HEK293T (cell line): Measurements from ENCODE around the gene CABP4.

ENCODE experiments used
- CTCF ChIA-PET: fragments of 350-600 bp; formaldehyde crosslinking; extraction: SDS; loops from one replicate; lab custom pipeline; 2021; ENCODE audit warnings: antibody characterized with exemption, inconsistent platforms; lab: Yijun Ruan, JAX
- POLR2A ChIA-PET: fragments of 350-600 bp; formaldehyde crosslinking; extraction: SDS; loops from one replicate; lab custom pipeline; 2020; ENCODE audit warnings: antibody characterized with exemption, inconsistent platforms; lab: Yijun Ruan, JAX
- DNase-seq: peaks from one replicate; pipeline ENCODE4 v3.0.0; 2012; ENCODE audit warnings: mixed read lengths; ENCODE audit errors: extremely low spot score
- ARNT ChIP-seq: fragments of 450-650 bp; IDR thresholded peaks from 2 replicates; pipeline ENCODE4 v1.6.1; 2017; ENCODE audit warnings: mild to moderate bottlenecking
- BHLHE40 ChIP-seq: fragments of 450-650 bp; IDR thresholded peaks from 2 replicates; pipeline ENCODE4 v1.6.1; 2016; ENCODE audit warnings: mild to moderate bottlenecking, moderate library complexity, borderline replicate concordance
- CTBP1 ChIP-seq: fragments of 450-650 bp; IDR thresholded peaks from 2 replicates; pipeline ENCODE4 v1.6.1; 2016; ENCODE audit warnings: borderline replicate concordance
- ELF4 ChIP-seq: fragments of 450-650 bp; IDR thresholded peaks from 2 replicates; pipeline ENCODE4 v1.6.1; 2017; ENCODE audit warnings: antibody characterized with exemption
- FOXA1 ChIP-seq: fragments of 450-650 bp; IDR thresholded peaks from 2 replicates; pipeline ENCODE4 v1.6.1; 2016; ENCODE audit warnings: mild to moderate bottlenecking
- FOXK2 ChIP-seq: fragments of 450-650 bp; IDR thresholded peaks from 2 replicates; pipeline ENCODE4 v1.6.1; 2016; ENCODE audit warnings: mild to moderate bottlenecking
- FOXM1 ChIP-seq: fragments of 450-650 bp; IDR thresholded peaks from 2 replicates; pipeline ENCODE4 v1.6.1; 2017; ENCODE audit warnings: mild to moderate bottlenecking, borderline replicate concordance
- HDGF ChIP-seq: fragments of 450-650 bp; IDR thresholded peaks from 2 replicates; pipeline ENCODE4 v1.6.1; 2017; ENCODE audit warnings: antibody characterized with exemption, borderline replicate concordance
- L3MBTL2 ChIP-seq: fragments of 450-650 bp; conservative IDR thresholded peaks from 2 replicates; pipeline ENCODE4 v1.6.1; 2016; ENCODE audit warnings: mild to moderate bottlenecking
- LEF1 ChIP-seq: fragments of 450-650 bp; IDR thresholded peaks from 2 replicates; pipeline ENCODE4 v1.6.1; 2017; ENCODE audit warnings: mild to moderate bottlenecking, borderline replicate concordance
- NFRKB ChIP-seq: fragments of 450-650 bp; IDR thresholded peaks from 2 replicates; pipeline ENCODE4 v1.6.1; 2016; ENCODE audit warnings: mild to moderate bottlenecking, moderate library complexity
- PKNOX1 ChIP-seq: fragments of 450-650 bp; IDR thresholded peaks from 2 replicates; pipeline ENCODE4 v1.6.1; 2016
- SP1 ChIP-seq: fragments of 450-650 bp; IDR thresholded peaks from 2 replicates; pipeline ENCODE4 v1.6.1; 2017
- SUZ12 ChIP-seq: fragments of 450-650 bp; IDR thresholded peaks from 2 replicates; pipeline ENCODE4 v1.6.1; 2016; ENCODE audit warnings: mild to moderate bottlenecking
- TARDBP ChIP-seq: fragments of 450-650 bp; IDR thresholded peaks from 2 replicates; pipeline ENCODE4 v1.6.1; 2016
- ZNF384 ChIP-seq: fragments of 450-650 bp; IDR thresholded peaks from 2 replicates; pipeline ENCODE4 v1.6.1; 2016

The CABP4 gene

GRCh38 chr11:67437082-67437808 lies 17.9 kb upstream of the CABP4 start, which contains the start of gene PTPRCAP:
Gene PTPRCAP, minus strand, starts transcription at chr11:67437682. Its CDS starts 63 bp downstream, at chr11:67437619.
- ChIA-PET POLR2A (interaction anchor here (1.4 to 4.0 kb wide), 2 partner anchors 31 to 36 kb away, joined by 5 to 14 read pairs; partner anchors contain the start of genes PPP1CA and TMEM134), CTCF (interaction anchor here (0.6 kb wide), 1 partner anchor 769 kb away, joined by 3 read pairs; no protein-coding TSS in a partner anchor)
- DNase-seq, result no peak
- TF ChIP-seq SUZ12, result no peak
- TF ChIP-seq BHLHE40, result no peak
- TF ChIP-seq ARNT, result no peak
- no peak for TF ChIP-seq HDGF
- TF ChIP-seq PKNOX1, result no peak
- TF ChIP-seq ELF4, result no peak
- no peak for TF ChIP-seq L3MBTL2
- TF ChIP-seq SP1, result no peak
- TF ChIP-seq FOXM1, result no peak
- no peak for TF ChIP-seq CTBP1
- TF ChIP-seq TARDBP, result no peak
- TF ChIP-seq ZNF384, result no peak
- TF ChIP-seq LEF1, result no peak

GRCh38 chr11:67437809-67438157 lies 17.4 kb upstream of the CABP4 start:
- CTCF ChIA-PET, result no interaction called here
- TF ChIP-seq NFRKB, result no peak
- TF ChIP-seq FOXK2, result no peak
- TF ChIP-seq BHLHE40, result no peak
- no peak for TF ChIP-seq TARDBP
- no peak for TF ChIP-seq L3MBTL2
- TF ChIP-seq PKNOX1, result no peak
- TF ChIP-seq FOXA1, result no peak
- POLR2A ChIA-PET, result interaction anchor here (0.6 to 4.0 kb wide), 3 partner anchors 9 to 36 kb away, joined by 4 to 14 read pairs (median 5); partner anchors contain the start of genes PPP1CA, RPS6KB2 and TMEM134
- no peak for DNase-seq

- TF ChIP-seq SUZ12, result no peak
- TF ChIP-seq BHLHE40, result no peak
- no peak for TF ChIP-seq FOXA1
- no peak for TF ChIP-seq ELF4
- TF ChIP-seq ARNT, result no peak
- TF ChIP-seq LEF1, result no peak
- no peak for DNase-seq
- ChIA-PET CTCF (no interaction called here), POLR2A (interaction anchor here (0.6 to 4.0 kb wide), 5 partner anchors 9 to 47 kb away, joined by 3 to 14 read pairs (median 4); partner anchors contain the start of genes PPP1CA, RAD9A, RPS6KB2 and TMEM134)
These were observed 16.8 kb upstream of the CABP4 start for GRCh38 chr11:67438158-67438902.

GRCh38 chr11:67439321-67440228 lies 15.6 kb upstream of the CABP4 start:
- CTCF ChIA-PET, result no interaction called here

More at GRCh38 chr11:67439321-67440228, 15.6 kb upstream of the CABP4 start:
- POLR2A ChIA-PET, result interaction anchor here (0.7 to 4.0 kb wide), 6 partner anchors 10 to 48 kb away, joined by 3 to 14 read pairs (median 3); partner anchors contain the start of genes AIP, PPP1CA, RAD9A and TMEM134
- no peak for DNase-seq
- TF ChIP-seq FOXK2, result no peak
- TF ChIP-seq SUZ12, result no peak
- TF ChIP-seq ZNF384, result no peak
- no peak for TF ChIP-seq ELF4
- TF ChIP-seq FOXA1, result no peak
- TF ChIP-seq NFRKB, result no peak
- no peak for TF ChIP-seq FOXM1
- TF ChIP-seq TARDBP, result no peak
- TF ChIP-seq PKNOX1, result no peak
- TF ChIP-seq LEF1, result no peak
- no peak for TF ChIP-seq CTBP1
- TF ChIP-seq HDGF, result no peak
- no peak for TF ChIP-seq BHLHE40
- TF ChIP-seq SP1, result no peak
- no peak for TF ChIP-seq ARNT
- no peak for TF ChIP-seq L3MBTL2
